Measurements from ENCODE around the gene AKIP1.

GRCh38 chr11:8941341-8942103, 30.5 kb downstream of the AKIP1 start:
- TF ChIP-seq EZH2 (IDR thresholded peaks at IDR 0.05) (no peak), POLR2AphosphoS5 (IDR thresholded peaks at IDR 0.05; ENCODE audit: borderline replicate concordance, low read depth, low read length) (no peak)
